ENCODE measurements around the gene BCO2.

Gene BCO2

GRCh38 chr11:112248201-112248600 is 72.9 kb downstream of the BCO2 start:
- no peak for DNase-seq (ENCODE audit: low read depth in 3 of 3)

- no peak for DNase-seq (ENCODE audit: low read depth in 3 of 3)
Measured at GRCh38 chr11:112249871-112250610, 74.7 kb downstream of the BCO2 start.

GRCh38 chr11:112253605-112254242 is 78.4 kb downstream of the BCO2 start:
- no peak for DNase-seq (ENCODE audit: low read depth in 3 of 3)

GRCh38 chr11:112255067-112255720 is 79.9 kb downstream of the BCO2 start:
- no peak for DNase-seq (ENCODE audit: low read depth in 3 of 3)

DNA sequence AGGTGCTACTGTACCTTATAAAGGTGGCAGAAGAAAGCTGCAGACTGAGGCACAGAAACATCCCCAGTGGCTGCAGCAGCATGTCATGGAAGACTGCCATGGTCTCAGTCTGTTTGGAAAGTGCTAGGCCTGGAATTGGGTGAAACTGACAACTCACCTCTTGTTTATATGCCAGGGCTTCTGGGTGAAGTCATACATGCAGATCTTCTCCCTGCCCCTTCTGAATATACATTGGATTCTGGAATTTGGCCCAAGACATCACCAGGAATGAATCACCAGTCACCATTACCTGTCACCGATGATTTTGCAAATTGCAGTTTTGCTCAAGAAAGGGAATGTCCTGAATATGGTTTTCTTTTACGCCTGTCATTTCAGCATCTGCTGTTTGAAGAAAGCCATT is 85.2 kb downstream of the BCO2 start, which contains the start of gene PLET1:
Gene PLET1 (minus strand): TSS at position 371 of the 400 bp plus-strand sequence. CDS start 271 bp downstream, at position 100.
- no peak for DNase-seq (ENCODE audit: low read depth in 3 of 3)

DNA sequence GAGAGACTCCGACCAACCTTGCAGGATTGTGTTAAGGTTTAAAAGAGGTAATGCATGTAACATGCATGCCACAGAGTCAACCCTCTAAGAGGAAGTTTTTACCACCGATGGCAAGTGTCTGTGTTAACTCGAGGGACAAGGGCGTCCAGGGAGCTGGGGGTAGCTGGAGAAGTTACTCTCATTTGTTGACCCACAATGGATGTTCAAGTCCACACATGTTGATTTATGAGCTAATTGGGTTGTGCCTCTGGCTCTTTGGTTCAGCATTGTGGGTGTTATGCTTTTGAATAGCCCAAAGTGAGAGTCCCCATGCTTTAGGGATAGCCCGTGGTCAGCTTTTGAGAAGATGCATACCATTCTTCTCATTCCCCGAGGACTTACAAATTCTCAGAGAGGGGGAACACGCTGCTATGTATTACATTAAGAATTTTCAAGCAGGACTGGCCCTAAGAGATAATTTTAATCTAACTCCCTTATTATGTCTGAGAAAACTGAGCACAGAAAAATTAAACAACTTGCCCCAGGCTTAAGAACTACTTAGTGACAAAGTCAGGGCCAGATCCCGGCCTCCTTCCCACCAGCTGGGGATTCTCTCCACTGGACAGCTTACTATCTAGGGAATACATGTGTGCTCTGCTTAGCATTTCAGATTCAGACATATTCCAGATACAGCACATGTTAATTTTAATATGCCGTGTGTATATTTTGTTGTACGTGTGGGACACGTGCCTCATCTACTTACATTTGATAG is 90.5 kb downstream of the BCO2 start:
- no peak for DNase-seq (ENCODE audit: low read depth in 3 of 3)

GRCh38 chr11:112266410-112266778 is 91.1 kb downstream of the BCO2 start:
- DNase-seq (ENCODE audit: low read depth in 3 of 3) = no peak

GRCh38 chr11:112267188-112267591 is 91.9 kb downstream of the BCO2 start:
- no peak for DNase-seq (ENCODE audit: low read depth in 3 of 3)

- DNase-seq (ENCODE audit: low read depth in 3 of 3) = no peak
Measured at GRCh38 chr11:112268406-112268805, 93.1 kb downstream of the BCO2 start.

Data from stimulated activated CD4-positive, alpha-beta T cell treated with anti-CD3 and anti-CD28 coated beads, TNF-alpha, amount 100 ng/mL, for 48 hours (primary cell).